CD4-positive, alpha-beta T cell treated with Interleukin-17A for 4 hours (primary cell): ENCODE data around the gene GLA.

Experiments used
- DNase-seq: peaks from one replicate; pipeline ENCODE4 v3.0.0-alpha.2; 2020; ENCODE audit warnings: mixed read lengths

GLA gene

DNA sequence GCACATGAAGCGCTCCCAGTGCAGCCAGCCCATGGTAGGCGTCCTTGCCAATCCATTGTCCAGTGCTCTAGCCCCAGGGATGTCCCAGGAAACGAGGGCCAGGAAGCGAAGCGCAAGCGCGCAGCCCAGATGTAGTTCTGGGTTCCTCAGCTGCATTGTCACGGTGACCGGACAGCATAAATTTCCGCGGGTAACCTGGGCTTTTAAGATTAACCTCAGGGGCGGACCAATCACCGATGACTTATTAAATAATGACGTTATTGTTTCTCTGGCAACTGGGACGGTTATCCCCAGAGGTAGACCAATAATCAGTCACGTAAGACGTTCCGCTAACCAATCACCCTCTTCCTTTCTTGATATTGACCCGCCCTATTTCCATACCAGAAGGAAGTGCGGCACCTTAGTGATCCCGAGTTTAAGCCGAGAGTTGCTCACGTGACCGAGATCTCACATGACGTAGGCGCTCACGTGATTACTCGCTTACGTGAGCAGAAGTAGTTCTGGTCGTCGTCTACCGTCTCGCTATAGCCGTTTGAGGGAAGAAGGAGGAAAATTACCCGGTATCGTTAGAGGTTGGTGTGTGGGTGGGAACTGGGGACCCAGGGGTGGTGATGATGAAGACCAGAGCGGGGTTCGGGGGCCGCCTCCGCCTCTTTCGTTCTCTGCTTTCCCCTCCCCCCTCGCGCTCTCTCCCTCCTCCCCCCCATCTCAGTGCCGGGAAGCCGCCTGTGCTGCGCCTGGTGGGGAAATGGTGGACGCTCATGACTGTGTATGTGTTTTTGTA lies at the start of gene GLA, which contains the start of gene HNRNPH2:
Gene GLA, minus strand, starts transcription at position 178 of the 784 bp plus-strand sequence. Its CDS starts 22 bp downstream, at position 156.
Gene HNRNPH2, plus strand, starts transcription at position 475 of the 784 bp plus-strand sequence. CDS start 3,767 bp downstream, outside the sequence.
- peak; percentile 85 for DNase-seq

DNA sequence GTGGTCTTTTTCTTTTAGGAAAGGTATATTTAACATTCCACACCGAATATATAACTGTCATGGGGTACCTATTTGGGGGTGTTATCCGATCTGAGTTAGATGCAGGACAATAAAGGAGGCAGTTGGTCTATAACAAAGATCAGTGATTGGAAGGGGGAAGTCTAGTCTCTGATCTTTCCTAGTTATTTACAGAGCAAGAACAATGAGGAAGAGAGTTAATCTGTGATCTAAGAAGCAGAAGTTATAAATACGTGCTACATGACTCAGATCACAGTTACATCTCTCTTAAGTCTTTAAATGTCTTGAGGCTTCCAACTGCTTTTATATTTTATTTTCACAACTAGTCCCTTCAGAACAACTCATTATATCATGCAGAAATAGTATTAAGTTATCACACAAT lies 44.3 kb upstream of the GLA start:
- DNase-seq = no peak

DNA sequence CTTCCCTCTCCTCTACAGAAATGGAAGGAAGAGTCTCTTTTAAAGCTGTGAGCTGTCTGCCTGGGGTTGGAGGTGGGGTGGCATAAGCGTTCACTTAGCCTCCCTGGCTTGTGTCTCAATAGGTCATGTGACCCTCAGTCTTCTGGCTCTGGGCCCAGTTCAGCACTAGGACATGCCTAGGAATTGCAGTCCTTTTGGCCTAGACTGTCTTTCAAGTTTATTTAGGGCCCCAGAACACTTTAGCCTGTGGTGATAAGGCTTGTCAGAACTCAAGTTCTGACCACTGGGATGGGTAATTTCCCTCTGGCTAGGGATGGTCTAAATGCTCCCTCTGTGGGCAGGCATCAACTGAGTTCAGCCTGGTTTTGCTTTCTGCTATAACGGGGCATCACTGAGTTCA lies 43.2 kb upstream of the GLA start:
- DNase-seq = no peak

DNA sequence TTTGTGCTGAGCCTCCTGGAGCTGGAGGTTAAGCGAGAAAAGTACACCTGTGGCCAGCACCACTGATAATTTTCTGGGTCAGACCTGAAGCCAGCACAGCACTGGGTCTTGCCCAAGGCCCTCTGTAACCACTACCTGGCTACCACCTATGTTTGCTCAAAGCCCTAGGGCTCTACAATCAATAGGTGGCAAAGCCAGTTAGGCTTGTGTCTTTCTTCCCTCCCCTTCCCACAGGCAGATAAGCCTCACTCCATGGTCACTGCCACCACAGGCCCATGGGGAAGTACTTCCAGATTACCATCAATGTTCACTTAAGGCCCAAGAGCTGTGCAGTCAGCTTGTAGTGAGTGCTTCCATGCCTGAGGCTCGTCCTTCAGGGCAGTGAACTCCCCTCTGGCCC lies 42.4 kb upstream of the GLA start:
- DNase-seq = no peak

DNA sequence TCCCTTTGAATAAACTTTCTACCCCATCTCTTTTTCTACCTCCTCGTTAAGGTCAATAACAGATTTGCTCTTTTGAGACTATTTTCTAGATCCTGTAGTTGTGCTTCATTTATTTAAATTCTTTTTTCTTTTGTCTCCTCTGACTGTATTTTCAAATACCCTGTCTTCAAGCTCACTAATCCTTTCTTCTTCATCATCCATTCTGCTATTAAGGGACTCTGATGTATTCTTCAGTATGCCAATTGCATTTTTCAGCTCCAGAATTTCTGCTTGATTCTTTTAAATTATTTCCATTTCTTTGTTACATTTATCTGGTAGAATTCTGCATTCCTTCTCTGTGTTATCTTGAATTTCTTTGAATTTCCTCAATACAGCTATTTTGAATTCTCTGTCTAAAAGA lies 41.6 kb upstream of the GLA start:
- no peak for DNase-seq

DNA sequence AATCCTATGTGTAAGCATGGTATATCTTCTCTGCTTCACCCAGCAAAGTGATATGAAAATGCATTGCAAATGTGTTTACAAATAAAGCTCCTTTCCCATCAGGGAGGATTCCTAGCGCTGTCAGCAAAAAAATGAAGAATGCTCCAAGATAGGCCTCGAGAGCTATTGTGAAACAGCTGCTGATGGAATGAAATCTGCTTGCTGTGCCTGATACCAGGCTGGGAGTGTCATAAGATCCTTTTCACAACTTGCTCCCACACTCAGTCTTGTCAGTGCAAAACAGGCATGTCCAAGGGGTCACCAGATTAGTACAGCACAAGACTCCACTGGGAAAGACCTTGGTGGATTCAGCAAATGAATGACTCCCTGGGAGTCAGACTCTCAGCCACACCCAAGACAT lies 34.4 kb upstream of the GLA start:
- no peak for DNase-seq

DNA sequence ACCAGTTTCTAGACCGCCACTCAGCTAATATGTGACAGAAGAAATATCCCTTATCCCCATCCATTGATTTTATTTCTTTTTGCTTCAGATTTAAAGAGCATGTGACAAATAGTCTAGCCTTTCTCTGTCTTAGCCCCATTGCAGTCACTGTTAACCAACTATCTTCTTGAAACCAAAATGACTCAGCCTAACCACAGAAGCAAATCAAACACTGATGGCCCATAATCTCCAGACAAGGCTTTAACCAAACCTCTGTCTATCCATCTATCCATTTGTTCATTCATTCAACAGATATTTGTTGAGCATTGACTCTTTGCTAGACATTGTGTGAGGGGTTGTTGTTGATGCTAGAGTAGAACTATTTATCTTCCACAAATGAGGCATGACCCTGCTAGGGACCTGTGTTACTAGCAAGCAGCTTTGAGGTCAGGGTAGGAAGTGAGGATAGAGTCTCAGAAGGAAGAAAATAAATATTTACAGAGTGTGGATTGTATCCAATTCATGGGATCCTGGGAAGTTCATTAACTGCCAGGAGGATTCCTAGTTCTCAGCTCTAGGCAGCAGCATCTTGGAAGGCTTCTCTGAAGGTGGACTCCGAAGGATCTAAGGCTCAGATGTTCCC lies 22.8 kb upstream of the GLA start:
- DNase-seq = no peak

DNA sequence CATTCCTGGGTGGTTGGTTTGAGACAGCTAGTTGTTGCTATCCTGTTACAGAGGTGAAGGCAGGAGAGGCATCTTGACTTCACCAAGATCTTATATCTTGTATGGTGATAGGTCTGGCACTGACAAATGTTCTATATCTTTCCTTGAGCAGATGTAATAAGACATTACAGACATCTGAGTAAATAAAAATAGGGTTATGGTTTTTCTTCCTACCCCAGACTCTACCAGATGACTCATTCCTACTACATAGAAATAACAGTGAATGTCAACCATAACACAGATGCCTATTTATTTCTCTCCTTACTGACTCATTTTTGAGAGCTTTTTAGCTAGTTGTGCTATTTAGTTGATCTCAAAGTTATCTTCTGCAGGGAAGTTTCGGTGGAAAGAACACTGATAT lies 22.2 kb upstream of the GLA start:
- DNase-seq = no peak

DNA sequence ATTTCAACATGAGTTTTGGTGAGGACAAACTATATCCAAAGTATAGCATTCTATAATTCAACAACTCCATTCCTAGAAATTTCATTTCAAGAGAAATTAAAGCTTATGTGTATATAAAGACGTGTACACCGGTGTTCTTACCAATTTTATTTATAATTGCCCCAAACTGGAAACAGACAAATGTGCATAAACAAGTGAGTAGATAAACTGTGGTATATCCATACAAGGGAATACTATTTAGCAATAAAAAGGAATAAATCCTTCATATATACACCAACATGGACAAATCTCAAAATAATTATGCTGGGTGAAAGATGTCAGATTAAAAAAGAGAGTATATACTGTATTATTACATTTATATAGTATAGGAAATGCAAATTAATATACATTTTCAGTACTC lies 20.2 kb upstream of the GLA start:
- no peak for DNase-seq

DNA sequence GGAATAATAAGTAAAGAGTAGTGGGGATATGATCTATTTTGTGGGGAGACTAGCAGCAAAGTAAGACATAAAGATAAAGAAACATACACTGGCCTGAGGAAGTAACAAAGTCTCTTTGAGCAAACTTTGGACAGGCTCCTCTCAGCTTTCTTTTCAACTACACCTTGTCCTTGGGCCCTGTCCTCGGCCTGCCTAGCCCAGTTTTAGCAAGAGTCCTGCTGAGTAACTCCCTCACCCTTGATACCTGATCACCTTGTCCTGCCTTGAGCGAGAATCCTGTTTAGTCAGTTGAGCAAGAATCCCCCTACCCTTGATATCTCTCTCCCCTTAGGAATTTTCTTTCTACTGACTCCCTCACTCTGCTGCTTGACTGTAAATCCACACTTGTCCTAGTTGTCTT lies 11.8 kb upstream of the GLA start:
- DNase-seq = no peak

DNA sequence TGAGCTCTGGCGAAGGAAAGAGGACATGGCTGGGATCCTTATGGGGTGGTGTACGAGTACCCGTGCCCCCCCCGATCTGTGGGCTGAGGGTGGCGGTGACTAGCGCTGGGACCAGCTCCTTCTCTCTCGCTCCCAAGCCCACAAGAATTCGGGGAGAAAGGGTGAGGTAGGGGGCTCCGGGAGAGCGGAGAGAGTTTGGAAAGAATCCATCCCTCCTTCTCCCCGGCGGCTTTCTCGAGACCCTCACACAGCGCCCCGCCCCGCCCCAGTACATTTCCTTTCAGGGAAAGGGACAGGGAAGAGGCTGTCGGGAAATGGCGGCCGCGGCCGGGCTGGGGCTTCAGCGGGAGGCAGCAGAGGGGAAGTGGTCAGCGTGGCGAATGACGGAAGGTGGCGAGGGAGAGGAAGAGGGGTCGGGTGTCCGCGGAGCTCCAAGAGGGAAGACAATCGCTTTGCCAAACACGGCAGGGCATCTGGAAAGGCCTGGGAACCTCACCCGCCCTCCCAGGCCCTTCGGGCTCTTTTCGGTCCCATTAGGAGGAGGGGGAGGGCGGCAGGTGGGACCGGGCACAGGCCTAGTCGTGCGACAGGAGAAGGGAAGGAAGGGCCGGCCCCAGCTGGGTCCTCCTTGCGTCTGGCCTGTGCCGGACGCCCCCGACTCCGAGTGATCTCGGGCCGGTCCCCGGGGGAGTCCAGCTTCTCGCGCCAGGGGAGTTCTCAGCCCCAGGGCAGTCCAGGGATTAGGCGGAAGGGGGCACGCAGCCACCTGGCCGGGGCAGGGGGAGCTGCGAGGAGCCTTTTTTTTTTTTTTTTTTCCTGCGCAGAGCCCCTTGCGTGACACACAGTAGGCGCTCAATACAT lies 10.5 kb upstream of the GLA start:
- DNase-seq = peak; percentile 56

DNA sequence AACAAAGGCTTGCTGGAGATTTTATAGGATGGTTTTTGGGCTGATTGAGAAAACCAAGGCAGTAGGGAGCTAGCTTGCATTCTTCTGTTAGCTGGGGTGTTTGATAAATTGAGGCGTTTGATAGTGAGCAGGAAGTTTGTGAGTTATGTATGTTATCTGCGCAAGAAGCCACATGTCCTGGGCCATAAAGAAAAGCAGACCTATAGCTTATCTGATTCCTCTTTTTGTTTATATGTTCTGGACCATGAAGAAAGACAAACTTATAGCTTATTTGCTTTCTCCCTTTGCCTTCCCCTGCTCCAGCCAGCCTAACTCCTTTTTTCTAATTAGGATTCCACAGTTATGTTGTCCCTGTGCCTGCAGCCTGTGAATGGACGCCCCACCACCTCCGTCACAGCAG lies 9.5 kb upstream of the GLA start:
- DNase-seq = no peak

DNA sequence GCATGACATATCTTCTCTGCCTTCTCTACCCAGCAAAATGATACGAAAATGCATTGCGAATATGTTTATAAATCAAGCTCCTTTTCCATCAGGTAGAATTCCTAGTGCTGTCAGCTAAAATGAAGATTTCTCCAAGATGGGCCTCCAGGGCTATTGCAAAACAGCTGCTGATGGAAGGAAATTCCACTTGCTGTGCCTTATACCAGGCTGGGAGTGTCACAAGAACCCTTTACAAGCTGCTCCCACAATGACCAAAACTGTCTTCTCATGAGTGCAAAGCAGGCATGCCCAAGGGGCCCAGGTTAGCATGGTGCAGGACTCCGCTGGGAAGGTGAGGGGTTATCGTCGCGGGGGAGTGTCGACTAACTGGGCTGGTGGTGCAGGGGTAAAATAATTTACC lies 9.0 kb upstream of the GLA start:
- no peak for DNase-seq

DNA sequence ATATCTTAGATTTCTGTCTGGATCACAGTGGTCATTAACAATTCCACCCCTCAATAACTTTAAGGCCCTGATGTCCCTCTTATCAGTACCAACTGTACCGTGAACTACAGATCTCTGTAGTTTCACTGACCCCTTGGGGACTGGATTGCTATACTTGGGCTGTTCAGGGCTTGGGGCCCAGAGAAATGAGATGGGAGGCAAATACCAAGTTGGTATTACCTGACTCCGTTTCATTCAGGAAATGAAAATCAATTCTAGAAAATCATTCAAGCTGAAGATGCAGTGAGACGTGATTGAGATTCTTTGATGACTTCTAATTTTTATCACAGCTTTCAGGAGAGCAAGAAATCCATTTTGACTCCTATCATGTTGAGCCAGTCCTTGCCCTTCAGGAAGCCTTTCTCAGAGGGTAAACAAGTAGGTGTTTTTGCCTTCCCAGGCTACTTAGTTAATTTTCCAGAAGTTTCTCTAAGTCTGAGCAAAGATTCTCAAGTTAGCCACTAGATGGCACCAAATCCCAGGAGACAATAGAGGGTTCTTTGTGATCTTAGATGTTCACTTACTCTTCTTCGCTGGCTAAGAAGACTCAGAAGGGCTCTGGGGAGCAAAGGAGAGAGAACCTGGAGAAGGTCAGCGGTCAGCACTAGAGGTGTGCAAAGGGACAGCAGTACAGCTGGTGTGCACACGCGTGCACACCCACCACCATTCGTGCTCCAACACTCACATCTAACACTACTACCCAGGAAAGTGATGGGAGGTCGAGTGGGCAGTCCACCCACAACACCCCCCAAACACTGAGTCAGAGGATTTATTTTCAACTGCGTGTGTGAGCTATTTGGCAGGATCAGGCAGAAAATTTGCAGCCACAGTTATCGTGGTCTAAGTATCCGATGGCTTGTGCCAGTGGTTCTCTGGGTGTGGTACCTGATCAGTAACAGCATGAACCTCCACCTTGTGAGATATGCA lies 7.7 kb upstream of the GLA start:
- DNase-seq = peak; percentile 53

DNA sequence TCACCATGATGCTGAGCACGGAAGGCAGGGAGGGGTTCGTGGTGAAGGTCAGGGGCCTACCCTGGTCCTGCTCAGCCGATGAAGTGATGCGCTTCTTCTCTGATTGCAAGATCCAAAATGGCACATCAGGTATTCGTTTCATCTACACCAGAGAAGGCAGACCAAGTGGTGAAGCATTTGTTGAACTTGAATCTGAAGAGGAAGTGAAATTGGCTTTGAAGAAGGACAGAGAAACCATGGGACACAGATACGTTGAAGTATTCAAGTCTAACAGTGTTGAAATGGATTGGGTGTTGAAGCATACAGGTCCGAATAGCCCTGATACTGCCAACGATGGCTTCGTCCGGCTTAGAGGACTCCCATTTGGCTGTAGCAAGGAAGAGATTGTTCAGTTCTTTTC lies 4.3 kb upstream of the GLA start:
- no peak for DNase-seq

DNA sequence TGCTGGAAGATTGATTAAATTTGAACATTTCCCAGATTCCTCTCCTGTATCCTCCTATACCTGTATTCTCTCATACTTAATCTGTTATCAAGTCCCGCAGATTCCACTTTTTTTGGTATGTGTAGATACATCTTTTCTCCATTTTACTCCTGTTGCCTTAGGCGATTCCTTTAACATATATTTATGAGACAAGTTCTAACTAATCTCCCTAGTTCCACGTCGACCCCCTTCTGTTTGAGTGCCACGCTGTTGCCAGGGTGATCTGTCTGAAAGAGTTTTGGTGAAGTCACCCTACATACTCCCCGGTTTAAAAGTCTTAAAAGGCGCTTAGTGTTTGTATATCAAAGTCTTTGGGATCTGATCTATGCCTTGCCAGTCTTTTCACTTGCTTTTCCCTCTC lies 2.7 kb upstream of the GLA start:
- DNase-seq = no peak

DNA sequence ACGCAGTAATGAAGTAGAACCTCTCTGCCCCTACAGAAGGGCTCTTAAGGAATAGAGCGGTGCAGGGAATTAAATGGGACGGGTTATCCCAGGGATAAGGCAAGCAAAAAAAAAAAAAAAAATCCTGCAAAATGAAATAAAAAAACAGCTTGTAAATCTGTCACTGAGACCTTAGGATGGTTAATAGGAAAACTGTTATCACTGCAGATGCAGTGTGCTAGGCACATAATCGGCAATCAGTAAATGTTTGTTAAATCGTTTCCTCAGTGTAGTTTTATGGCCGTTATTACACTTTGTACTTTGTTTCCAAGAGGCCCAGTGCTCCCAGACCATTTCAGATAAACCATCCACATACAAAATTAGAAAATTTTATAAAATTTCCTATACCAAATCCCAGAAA lies 1.3 kb upstream of the GLA start:
- DNase-seq = no peak

DNA sequence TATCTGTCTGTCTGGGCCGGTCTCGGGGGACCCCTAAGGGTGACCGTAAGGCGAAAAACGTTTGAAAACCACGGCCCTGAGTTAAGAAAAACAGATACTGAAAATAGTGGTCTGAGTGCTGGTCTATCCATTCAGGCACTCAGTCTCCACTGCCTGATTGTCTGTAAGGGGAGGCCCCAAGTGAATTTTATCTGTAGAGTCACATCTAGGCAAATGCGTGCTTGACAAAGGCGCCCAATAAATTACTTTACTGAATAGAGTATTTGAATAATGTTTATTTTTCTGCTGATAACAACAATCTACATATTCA lies 762 bp upstream of the GLA start:
- no peak for DNase-seq

DNA sequence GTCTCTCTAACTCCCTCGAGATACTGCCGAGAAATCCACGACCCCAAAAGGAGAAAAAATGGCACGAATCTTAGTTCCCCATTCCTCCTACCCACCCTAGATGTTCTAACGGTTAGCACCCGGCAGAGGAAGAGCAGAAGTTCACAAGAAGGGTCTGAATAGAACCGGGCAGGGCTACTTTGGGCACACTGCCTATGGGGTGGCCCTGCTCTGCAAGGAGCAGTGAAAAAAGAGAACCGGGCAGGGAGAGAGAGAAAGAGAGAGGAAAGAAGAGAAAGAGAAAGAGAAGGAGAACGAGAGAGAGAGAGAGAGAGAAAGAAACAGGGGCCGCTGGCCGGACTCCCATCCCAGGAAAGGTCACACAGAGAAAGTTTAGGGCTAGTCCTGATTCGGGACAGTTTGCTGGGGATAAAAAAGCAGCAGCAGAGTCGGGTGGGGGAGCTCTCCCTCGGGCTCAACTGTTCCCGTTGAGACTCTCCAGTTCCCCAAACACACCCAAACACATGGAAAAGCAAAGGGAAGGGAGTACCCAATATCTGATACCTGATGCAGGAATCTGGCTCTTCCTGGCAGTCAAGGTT lies 468 bp downstream of the GLA start:
- DNase-seq = no peak

DNA sequence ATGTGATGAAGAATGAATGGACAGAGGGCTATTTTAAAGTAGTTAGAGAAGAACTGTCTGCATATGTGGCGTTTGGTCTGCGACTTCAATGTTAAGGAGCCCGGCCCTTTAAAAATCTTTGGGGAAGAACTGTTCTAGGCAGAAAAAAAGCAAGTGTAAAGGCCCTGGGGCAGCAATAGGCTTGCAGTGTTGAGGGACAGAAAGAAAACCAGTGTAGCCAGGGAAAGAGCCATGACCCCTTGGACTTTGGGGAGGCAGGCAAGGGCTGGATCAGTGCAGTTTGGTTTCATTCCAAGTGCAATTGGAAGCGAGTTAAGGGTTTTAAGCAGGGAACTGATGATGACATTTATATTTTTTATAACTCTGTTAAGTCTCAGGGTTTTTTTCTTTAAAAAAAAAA lies 7.9 kb downstream of the GLA start:
- no peak for DNase-seq

DNA sequence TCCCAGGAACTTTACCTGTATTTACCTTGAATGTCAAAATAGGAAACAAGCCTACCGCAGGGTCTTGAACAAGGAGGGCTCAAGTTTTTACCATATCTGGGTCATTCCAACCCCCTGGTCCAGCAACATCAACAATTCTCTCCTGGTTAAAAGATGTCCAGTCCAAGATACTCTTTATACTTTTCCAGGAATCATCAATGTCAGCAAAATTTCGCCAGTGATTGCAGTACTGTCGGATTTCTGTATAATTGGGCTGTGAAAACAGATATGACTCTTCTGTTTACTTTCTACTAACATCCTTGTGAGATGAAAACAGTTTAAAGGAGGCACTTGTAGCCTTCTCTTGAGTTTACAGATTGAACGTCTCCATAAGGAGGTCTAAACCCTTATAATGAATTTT lies 9.0 kb downstream of the GLA start:
- no peak for DNase-seq

DNA sequence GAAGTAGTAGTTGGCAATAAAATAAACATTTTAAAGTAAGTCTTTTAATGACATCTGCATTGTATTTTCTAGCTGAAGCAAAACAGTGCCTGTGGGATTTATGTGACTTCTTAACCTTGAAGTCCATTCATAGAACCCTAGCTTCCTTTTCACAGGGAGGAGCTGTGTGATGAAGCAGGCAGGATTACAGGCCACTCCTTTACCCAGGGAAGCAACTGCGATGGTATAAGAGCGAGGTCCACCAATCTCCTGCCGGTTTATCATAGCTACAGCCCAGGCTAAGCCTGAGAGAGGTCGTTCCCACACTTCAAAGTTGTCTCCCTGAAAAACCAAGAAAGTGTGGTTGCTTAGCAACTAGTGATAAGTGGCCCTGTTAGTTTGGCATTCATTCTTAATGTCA lies 9.9 kb downstream of the GLA start:
- DNase-seq = no peak
